ENCODE results near the gene CLCNKA.
A peak's percentile ranks its signal among the peaks of the same experiment; 100 is the strongest.

Gene CLCNKA

DNA sequence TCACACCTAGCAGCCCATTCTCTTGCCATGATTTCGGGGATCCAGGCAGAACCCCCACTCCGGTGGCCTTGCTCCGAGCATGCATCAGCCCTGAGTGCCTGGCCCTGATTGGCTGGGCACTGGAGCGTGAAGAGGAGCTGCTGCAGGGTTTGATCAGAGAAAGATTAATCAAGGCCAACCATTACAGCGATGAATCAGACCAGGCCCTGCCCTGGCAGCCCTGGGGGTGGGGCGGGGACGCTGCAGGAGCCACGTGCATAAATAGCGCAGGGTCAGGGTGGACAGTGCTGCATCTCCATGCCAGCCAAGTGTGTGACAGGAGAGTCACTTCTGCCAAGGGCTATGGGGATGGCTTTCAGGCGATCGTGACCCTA, 55.0 kb downstream of the CLCNKA start:
- H3K9me3 ChIP-seq = no peaks in the 10 kb centered on the region
- no peak overlapping the region for H3K9ac ChIP-seq
- peaks cover 27% of the 10 kb centered on the region for H3K27me3 ChIP-seq
- no peak overlapping the region for H3K27ac ChIP-seq
- H3K4me2 ChIP-seq = no peak overlapping the region
- peaks cover 26% of the 10 kb centered on the region for H3K4me1 ChIP-seq
- H3K36me3 ChIP-seq = no peaks in the 10 kb centered on the region
- no peak overlapping the region for H3K4me3 ChIP-seq
- H4K20me1 ChIP-seq = peaks cover 6% of the 10 kb centered on the region
- no peak for TF ChIP-seq Cebpa-rat (IDR thresholded peaks at IDR 0.05)

DNA sequence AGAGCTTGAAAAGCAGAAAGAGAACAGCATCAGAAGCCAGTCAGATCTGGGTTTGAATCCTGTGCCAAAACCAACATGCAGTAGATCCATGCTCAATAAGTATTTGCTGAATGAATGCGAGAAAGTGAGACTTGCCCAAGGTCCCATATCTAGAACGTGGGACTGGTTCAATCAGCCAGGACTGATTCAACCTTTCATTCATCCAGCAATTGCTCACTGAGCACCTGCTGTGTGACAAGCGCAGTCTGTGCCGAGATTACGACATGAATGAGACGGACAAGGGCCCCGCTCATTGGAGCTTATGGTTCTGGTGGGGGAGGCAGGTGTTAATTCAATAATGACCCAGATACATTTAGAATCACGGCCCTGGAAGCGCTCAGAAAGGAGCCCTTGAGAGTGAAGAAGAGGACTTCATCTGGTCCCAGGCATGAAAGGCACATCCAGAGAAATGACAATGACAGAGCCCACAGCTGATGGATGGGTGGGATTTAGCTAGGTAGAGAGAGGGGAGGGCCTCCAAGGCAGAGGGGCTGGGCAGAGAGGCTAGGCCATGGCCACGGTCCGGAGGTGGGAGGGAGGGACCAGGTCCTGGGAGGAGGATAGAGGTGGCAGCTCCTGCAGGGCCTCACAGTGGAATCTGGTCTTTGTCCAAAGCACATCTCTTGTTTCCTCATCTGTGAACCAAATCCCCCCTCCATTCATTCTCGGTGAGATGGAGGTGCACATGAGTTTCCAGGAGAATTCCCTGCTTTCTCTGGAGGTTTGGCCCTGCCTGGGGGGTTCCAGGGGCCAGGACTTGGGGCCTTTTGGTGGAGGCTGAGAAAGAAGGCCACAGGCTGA, 55.8 kb downstream of the CLCNKA start:
- no peak for TF ChIP-seq Cebpa-rat (IDR thresholded peaks at IDR 0.05)
- no peak overlapping the region for H3K27ac ChIP-seq

DNA sequence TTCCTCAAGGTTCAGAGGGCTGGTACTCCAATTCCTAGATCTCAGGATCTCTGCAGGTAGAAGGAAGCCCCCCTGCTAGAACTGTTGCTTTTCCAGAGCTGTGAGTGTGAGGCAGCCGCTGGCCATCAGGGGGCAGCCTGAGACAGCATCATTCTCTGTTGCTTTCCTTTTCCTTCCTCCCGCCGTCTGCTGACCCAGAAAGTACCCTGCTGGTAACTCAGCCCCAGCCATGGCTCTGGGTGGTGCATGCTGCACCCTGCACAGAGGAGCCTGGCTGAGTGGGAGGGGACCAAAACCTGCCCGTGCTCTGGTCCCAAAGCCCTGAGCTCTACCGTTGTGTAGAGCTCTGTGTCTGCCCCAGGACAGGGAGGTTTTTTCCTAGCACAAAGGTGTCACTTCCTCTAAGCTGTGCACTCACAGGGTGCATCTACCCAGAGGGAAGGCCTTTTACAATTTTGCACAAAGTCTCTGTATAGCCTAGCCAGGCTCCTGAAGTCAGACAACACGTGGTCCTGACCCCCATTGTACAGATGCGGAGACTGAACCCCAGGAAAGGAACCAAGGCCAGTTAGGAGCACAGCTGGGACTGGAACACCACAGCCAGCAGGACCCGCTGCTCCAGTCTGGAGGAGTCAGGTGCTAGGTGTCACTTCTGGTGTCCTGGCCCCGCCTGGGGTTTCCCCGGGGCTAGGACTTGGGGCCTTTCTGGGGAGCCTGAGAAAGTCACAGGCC, 57.3 kb downstream of the CLCNKA start:
- H3K4me1 ChIP-seq = peaks cover 7% of the 10 kb centered on the region
- peaks cover 5% of the 10 kb centered on the region; the same call in 1 of the 2 replicates for H3K27me3 ChIP-seq
- no peak overlapping the region for H3K4me3 ChIP-seq
- H3K4me2 ChIP-seq = peak overlapping the region; percentile 49
- H4K20me1 ChIP-seq = no peaks in the 10 kb centered on the region
- no peak overlapping the region for H3K9ac ChIP-seq
- 0 out of 2 replicates have a peak overlapping the region, but pooled peaks have one; percentile 7 for H3K27ac ChIP-seq
- no peaks in the 10 kb centered on the region for H3K36me3 ChIP-seq
- TF ChIP-seq Cebpa-rat (IDR thresholded peaks at IDR 0.05) = no peak
- no peaks in the 10 kb centered on the region for H3K9me3 ChIP-seq

More for the DNA sequence above, 55.8 kb downstream of the CLCNKA start:
- Histone ChIP-seq H3K36me3 (no peaks in the 10 kb centered on the region), H3K4me1 (peaks cover 18% of the 10 kb centered on the region), H4K20me1 (no peaks in the 10 kb centered on the region), H3K4me3 (no peak overlapping the region), H3K9ac (no peak overlapping the region), H3K4me2 (no peak overlapping the region), H3K27me3 (peaks cover 19% of the 10 kb centered on the region; the same call in 1 of the 2 replicates), H3K9me3 (no peaks in the 10 kb centered on the region)

DNA sequence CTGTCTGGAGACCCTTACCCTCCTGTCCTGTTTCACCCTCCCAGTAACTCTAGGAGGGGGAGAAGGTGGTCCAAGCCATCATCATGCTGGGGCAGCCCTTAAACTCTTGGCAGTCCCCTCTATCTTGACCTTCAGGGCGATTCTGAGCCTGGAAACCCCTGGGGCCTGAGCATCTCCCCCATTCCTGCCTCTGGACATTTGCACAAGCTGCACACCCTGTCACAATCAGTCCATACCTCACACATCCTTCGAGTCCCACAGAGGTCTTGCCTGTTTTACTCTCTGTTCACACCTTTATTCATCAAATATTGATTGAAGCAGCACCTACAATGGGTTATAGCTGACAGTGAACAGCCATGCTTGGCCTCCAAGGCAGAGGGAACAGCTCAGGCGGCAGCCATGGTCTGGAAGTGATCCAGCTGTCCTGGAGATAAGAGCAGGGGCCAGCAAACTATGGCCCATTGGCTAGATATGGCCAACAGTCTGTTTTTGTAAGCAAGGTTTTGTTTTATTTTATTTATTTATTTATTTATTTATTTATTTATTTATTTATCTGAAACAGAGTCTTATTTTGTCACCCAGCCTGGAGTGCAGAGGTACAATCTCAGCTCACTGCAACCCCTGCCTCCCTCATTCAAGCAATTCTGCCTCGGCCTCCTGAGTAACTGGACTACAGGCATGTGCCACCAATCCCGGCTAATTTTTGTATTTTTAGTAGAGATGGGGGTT, 58.8 kb downstream of the CLCNKA start:
- H3K4me3 ChIP-seq = no peak overlapping the region
- H3K9ac ChIP-seq = no peak overlapping the region
- no peaks in the 10 kb centered on the region for H3K27me3 ChIP-seq
- no peaks in the 10 kb centered on the region for H3K9me3 ChIP-seq
- H3K4me1 ChIP-seq = peaks cover 10% of the 10 kb centered on the region
- H3K4me2 ChIP-seq = no peak overlapping the region
- H4K20me1 ChIP-seq = no peaks in the 10 kb centered on the region
- H3K27ac ChIP-seq = no peak overlapping the region
- H3K36me3 ChIP-seq = no peaks in the 10 kb centered on the region
- TF ChIP-seq Cebpa-rat (IDR thresholded peaks at IDR 0.05) = no peak

DNA sequence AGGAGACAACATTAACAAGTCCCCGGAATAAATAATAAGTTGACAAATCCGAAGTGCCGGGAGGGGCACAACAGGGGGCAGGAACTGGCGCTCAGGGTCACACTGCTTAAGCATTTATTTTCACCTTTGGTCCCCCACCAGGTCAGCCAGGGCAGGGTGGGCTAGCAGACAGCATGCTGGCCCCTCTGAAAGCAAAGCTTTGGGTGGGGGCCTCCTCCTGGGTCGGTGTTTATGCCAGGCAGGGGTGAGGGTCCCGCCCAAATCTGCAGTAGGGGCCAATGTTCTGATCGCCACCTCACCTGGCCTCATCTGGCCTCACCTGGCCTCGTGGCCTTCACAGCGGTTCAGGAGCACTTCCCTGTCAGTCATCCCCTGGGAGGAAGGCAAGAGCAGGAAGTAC, 59.8 kb downstream of the CLCNKA start:
- no peak for TF ChIP-seq Cebpa-rat (IDR thresholded peaks at IDR 0.05)
- H3K27ac ChIP-seq = no peak overlapping the region
- H3K9ac ChIP-seq = no peak overlapping the region

DNA sequence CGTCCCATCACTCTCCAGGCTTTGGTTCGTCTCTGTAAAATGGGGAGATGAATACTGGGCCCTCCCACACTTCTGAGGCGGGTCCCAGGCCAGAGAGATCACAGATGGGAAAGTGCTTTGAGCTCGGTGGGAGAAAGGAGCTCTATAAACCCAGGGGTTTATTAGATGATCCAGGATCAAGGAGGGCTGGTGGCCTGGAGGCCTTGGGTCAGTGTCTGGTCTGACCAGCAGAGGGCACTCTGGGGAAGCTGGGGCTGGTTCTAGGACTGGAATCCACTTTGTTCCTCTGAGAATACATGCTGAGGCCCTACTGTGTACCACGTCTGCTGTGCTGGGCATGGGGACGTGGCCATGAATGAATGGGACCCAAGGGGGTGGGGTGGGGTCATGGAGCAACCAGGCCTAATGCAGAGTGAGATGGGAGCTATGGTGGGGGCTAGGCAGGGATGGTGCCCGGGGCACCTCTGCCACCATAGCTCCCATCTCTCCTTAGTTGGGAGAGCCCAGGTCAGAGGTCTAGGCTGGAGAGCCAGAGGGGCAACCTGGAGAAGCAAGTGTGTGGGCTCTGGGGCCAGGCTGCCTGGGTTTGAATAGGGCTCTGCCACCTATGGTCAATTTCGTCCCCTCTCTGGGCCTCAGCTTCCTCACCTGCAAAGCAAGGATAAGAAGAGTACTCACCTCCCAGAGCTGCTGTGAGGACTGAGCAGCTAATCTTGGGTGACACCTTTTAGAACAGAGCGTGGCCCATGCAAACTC, 60.6 kb downstream of the CLCNKA start:
- peaks cover 15% of the 10 kb centered on the region for H3K4me1 ChIP-seq
- H3K4me3 ChIP-seq = no peak overlapping the region
- no peaks in the 10 kb centered on the region for H3K36me3 ChIP-seq
- no peak for TF ChIP-seq Cebpa-rat (IDR thresholded peaks at IDR 0.05)
- no peaks in the 10 kb centered on the region for H4K20me1 ChIP-seq
- H3K4me2 ChIP-seq = no peak overlapping the region
- H3K27me3 ChIP-seq = no peaks in the 10 kb centered on the region
- H3K9ac ChIP-seq = no peak overlapping the region
- H3K9me3 ChIP-seq = no peaks in the 10 kb centered on the region
- H3K27ac ChIP-seq = no peak overlapping the region

More for the DNA sequence above, 59.8 kb downstream of the CLCNKA start:
- Histone ChIP-seq H4K20me1 (no peaks in the 10 kb centered on the region), H3K4me3 (no peak overlapping the region), H3K9me3 (no peaks in the 10 kb centered on the region), H3K4me2 (no peak overlapping the region), H3K27me3 (no peaks in the 10 kb centered on the region), H3K4me1 (peaks cover 14% of the 10 kb centered on the region), H3K36me3 (no peaks in the 10 kb centered on the region)

DNA sequence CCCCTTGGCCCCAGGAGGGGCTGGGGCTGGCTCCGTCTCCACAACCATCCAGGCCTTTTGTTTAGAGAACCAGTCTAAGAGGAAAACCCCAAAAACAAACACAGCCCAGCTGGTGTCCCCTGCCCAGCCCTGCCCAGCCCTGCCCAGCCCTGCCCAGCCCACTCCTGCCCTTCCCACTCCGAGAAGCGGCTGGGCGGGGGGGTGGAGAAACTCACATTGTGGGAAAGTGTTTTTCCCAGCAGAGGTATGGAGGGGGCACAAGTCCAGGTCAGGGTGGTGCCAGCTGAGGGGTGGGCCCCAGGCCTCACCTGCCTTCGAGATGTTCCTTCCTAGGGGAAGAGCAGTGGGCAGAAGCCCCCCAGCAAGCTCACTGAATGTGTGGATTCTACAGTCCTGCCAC, 61.6 kb downstream of the CLCNKA start:
- no peak for TF ChIP-seq Cebpa-rat (IDR thresholded peaks at IDR 0.05)
- no peaks in the 10 kb centered on the region for H3K27me3 ChIP-seq
- no peak overlapping the region for H3K27ac ChIP-seq
- peaks cover 26% of the 10 kb centered on the region for H3K4me1 ChIP-seq
- no peak overlapping the region for H3K9ac ChIP-seq
- no peak overlapping the region for H3K4me3 ChIP-seq
- H4K20me1 ChIP-seq = no peaks in the 10 kb centered on the region
- H3K36me3 ChIP-seq = no peaks in the 10 kb centered on the region
- no peak overlapping the region for H3K4me2 ChIP-seq
- no peaks in the 10 kb centered on the region for H3K9me3 ChIP-seq

All from BLaER1 (cell line).